Activated CD4-positive, alpha-beta T cell treated with anti-CD3 and anti-CD28 coated beads for 1 hour (primary cell): ENCODE results near the gene MOV10.
"Not testable (repeated sequence)": the region's sequence is repeated elsewhere in the genome, so short reads cannot be mapped to it uniquely, and the experiment has no call there.

Source experiments
- DNase-seq: peaks from one replicate; pipeline ENCODE4 v3.0.0-alpha.2; 2020

Gene MOV10

GRCh38 chr1:112714313-112715263, 40.1 kb downstream of the MOV10 start:
- no peak for DNase-seq

- DNase-seq = peak; percentile 94
These were observed 41.0 kb downstream of the MOV10 start, which contains the start of gene PPM1J for GRCh38 chr1:112715264-112716053. PPM1J (minus strand) TSS chr1:112715332; CDS start chr1:112715301, 31 bp downstream.

- DNase-seq = peak; percentile 65
These were observed 41.8 kb downstream of the MOV10 start for GRCh38 chr1:112716133-112716720.

GRCh38 chr1:112717263-112717873, 42.9 kb downstream of the MOV10 start:
- no peak for DNase-seq

GRCh38 chr1:112718691-112719418, 44.4 kb downstream of the MOV10 start:
- peak; percentile 58 for DNase-seq

GRCh38 chr1:112719706-112720105, 45.2 kb downstream of the MOV10 start:
- no peak for DNase-seq

GRCh38 chr1:112720800-112721199, 46.3 kb downstream of the MOV10 start:
- DNase-seq = no peak

GRCh38 chr1:112721294-112721693, 46.8 kb downstream of the MOV10 start:
- DNase-seq = not testable (repeated sequence)

- no peak for DNase-seq
These were observed 47.6 kb downstream of the MOV10 start for GRCh38 chr1:112721966-112722524.

GRCh38 chr1:112722601-112723510, 48.4 kb downstream of the MOV10 start:
- no peak for DNase-seq

GRCh38 chr1:112723511-112723839, 49.0 kb downstream of the MOV10 start:
- DNase-seq = no peak

GRCh38 chr1:112724240-112724639, 49.8 kb downstream of the MOV10 start:
- not testable (repeated sequence) for DNase-seq

- no peak for DNase-seq
These were observed 53.3 kb downstream of the MOV10 start for GRCh38 chr1:112727716-112728115.

- DNase-seq = not testable (repeated sequence)
These were observed 54.0 kb downstream of the MOV10 start for GRCh38 chr1:112728306-112728971.

GRCh38 chr1:112729011-112729410, 54.6 kb downstream of the MOV10 start:
- DNase-seq = not testable (repeated sequence)

GRCh38 chr1:112729909-112730308, 55.5 kb downstream of the MOV10 start:
- DNase-seq = no peak

- no peak for DNase-seq
These were observed 57.0 kb downstream of the MOV10 start for GRCh38 chr1:112731451-112731850.

- DNase-seq = no peak
These were observed 61.3 kb downstream of the MOV10 start for GRCh38 chr1:112735752-112736151.

- no peak for DNase-seq
These were observed 63.1 kb downstream of the MOV10 start for GRCh38 chr1:112737573-112737972.
